H1 (cell line): ENCODE results near the gene BABAM1. TPM values are rescaled to one million over a fixed set of nuclear protein-coding genes. Genes with fewer than 3 reads are reported as not detected.

Source experiments
- CTCF ChIA-PET: fragments of 300-600 bp; sonication (Branson Sonifier 250); formaldehyde crosslinking; loops from one replicate; lab custom pipeline; 2021; ENCODE audit not compliant: partially characterized antibody; lab: Charles Lee
- POLR2A ChIA-PET: fragments of 300-600 bp; sonication (Branson Sonifier 250); formaldehyde crosslinking; loops from one replicate; lab custom pipeline; 2021; ENCODE audit warnings: inconsistent platforms; ENCODE audit not compliant: partially characterized antibody; lab: Charles Lee
- DNase-seq, 2 experiments: peaks; one replicate each; pipeline versions ENCODE4 v3.0.0 to v3.0.0-alpha.2; 2010 to 2022; ENCODE audit warnings: low spot score in 2 of 2, low read depth in 1 of 2, mixed read lengths in 1 of 2
- FAIRE-seq: peaks from 2 replicates; lab custom pipeline; 2011; peaks lifted over from hg19 to GRCh38; lab: Jason Lieb, UNC
- H2AFZ ChIP-seq: 2 replicates; pipeline ENCODE4 v1.8.1; 2012; ENCODE audit warnings: low read length, inconsistent platforms
- H2AK5ac ChIP-seq: 2 replicates; pipeline ENCODE4 v1.6.1; 2013; ENCODE audit warnings: low read depth, low read length
- H2BK120ac ChIP-seq: replicated peaks from 2 replicates; pipeline ENCODE3; 2013; ENCODE audit warnings: low read depth, low read length, inconsistent platforms
- H2BK12ac ChIP-seq: 2 replicates; pipeline ENCODE4 v1.6.1; 2013; ENCODE audit warnings: low read depth, low read length
- H2BK15ac ChIP-seq: 2 replicates; pipeline ENCODE4 v1.6.1; 2013; ENCODE audit warnings: low read length
- H2BK20ac ChIP-seq: 2 replicates; pipeline ENCODE4 v1.6.1; 2013; ENCODE audit warnings: low read length
- H2BK5ac ChIP-seq: 2 replicates; pipeline ENCODE4 v1.6.1; 2013; ENCODE audit warnings: low read depth, low read length
- H3K14ac ChIP-seq: 2 replicates; pipeline ENCODE4 v1.6.1; 2013; ENCODE audit warnings: inconsistent platforms; ENCODE audit not compliant: insufficient read length
- H3K18ac ChIP-seq: 2 replicates; pipeline ENCODE4 v1.6.1; 2013; ENCODE audit warnings: low read length; ENCODE audit errors: extremely low read depth
- H3K23ac ChIP-seq: 2 replicates; pipeline ENCODE4 v1.6.1; 2013; ENCODE audit warnings: inconsistent platforms; ENCODE audit not compliant: insufficient read length
- H3K23me2 ChIP-seq: 2 replicates; pipeline ENCODE4 v1.6.1; 2013; ENCODE audit warnings: low read depth, low read length
- H3K27ac ChIP-seq: 2 replicates; pipeline ENCODE4 v1.6.1; 2011; ENCODE audit warnings: low read depth, low read length, inconsistent platforms
- H3K27me3 ChIP-seq, 4 experiments: replicated peaks in 1 of 4; 1 replicate in 1 of 4; 2 replicates in 3 of 4; pipeline versions ENCODE4 v1.6.1 to v1.8.1; 2011 to 2013; ENCODE audit warnings: low read length in 3 of 4, mild to moderate bottlenecking in 3 of 4, inconsistent platforms in 2 of 4, mixed read lengths in 2 of 4, moderate library complexity in 1 of 4; ENCODE audit not compliant: control insufficient read depth in 3 of 4, insufficient read depth in 3 of 4; ENCODE audit errors: extremely low read depth in 1 of 4
- H3K36me3 ChIP-seq, 4 experiments: 2 replicates each; pipeline versions ENCODE4 v1.6.1 to v1.8.1; 2011 to 2013; ENCODE audit warnings: mild to moderate bottlenecking in 4 of 4, low read length in 3 of 4, moderate library complexity in 2 of 4, control low read depth in 1 of 4, inconsistent platforms in 1 of 4; ENCODE audit not compliant: insufficient read depth in 4 of 4, control insufficient read depth in 2 of 4
- H3K4ac ChIP-seq: replicated peaks from 2 replicates; pipeline ENCODE3; 2013; ENCODE audit warnings: low read length, low read depth, mixed read lengths, inconsistent platforms; ENCODE audit not compliant: insufficient read length
- H3K4me1 ChIP-seq, 4 experiments: replicated peaks in 1 of 4; 1 replicate in 1 of 4; 2 replicates in 3 of 4; pipeline versions ENCODE4 v1.6.1 to v1.8.1; 2011 to 2013; ENCODE audit warnings: low read length in 3 of 4, inconsistent platforms in 2 of 4, mixed read lengths in 1 of 4; ENCODE audit not compliant: insufficient read depth in 4 of 4, control insufficient read depth in 3 of 4
- H3K4me2 ChIP-seq, 2 experiments: 2 replicates each; pipeline versions ENCODE4 v1.6.1 to v1.8.1; 2011 to 2013; ENCODE audit warnings: low read depth in 2 of 2, low read length in 2 of 2, control low read depth in 1 of 2, inconsistent platforms in 1 of 2, mild to moderate bottlenecking in 1 of 2; ENCODE audit not compliant: insufficient read depth in 1 of 2
- H3K4me3 ChIP-seq, 4 experiments: fragments of 200-600, 300-600 bp in 1 of 4; sonication (generic), shearing (Covaris generic), sonication (Bioruptor Twin) in 1 of 4; 2 replicates each; pipeline versions ENCODE4 v1.5.1 to v1.8.1; 2011 to 2016; ENCODE audit warnings: low read length in 4 of 4, low read depth in 3 of 4, control low read depth in 2 of 4, inconsistent platforms in 2 of 4, mild to moderate bottlenecking in 2 of 4, mixed read lengths in 1 of 4, moderate library complexity in 1 of 4; ENCODE audit not compliant: insufficient read depth in 2 of 4; ENCODE audit errors: extremely low read depth in 1 of 4
- H3K56ac ChIP-seq: replicated peaks from 2 replicates; pipeline ENCODE3; 2013; ENCODE audit warnings: low read depth, mild to moderate bottlenecking, mixed read lengths, low read length, inconsistent platforms; ENCODE audit not compliant: insufficient read length
- H3K79me1 ChIP-seq: 2 replicates; pipeline ENCODE4 v1.6.1; 2013; ENCODE audit warnings: low read depth, low read length, control low read depth
- H3K79me2 ChIP-seq, 2 experiments: 2 replicates each; pipeline versions ENCODE4 v1.6.1 to v1.8.1; 2012 to 2013; ENCODE audit warnings: low read length in 2 of 2, mild to moderate bottlenecking in 2 of 2, inconsistent platforms in 1 of 2; ENCODE audit not compliant: insufficient read depth in 2 of 2, control insufficient read depth in 1 of 2
- H3K9ac ChIP-seq, 4 experiments: replicated peaks in 1 of 4; 1 replicate in 1 of 4; 2 replicates in 3 of 4; pipeline versions ENCODE4 v1.6.1 to v1.8.1; 2011 to 2013; ENCODE audit warnings: low read depth in 3 of 4, low read length in 3 of 4, control low read depth in 2 of 4, mild to moderate bottlenecking in 2 of 4, moderate library complexity in 2 of 4, inconsistent platforms in 1 of 4; ENCODE audit errors: extremely low read depth in 1 of 4
- H3K9me3 ChIP-seq, 2 experiments: 2 replicates each; pipeline versions ENCODE4 v1.6.1 to v1.8.1; 2012 to 2013; ENCODE audit warnings: mild to moderate bottlenecking in 2 of 2, moderate library complexity in 2 of 2, control low read depth in 1 of 2, inconsistent platforms in 1 of 2, low read depth in 1 of 2, low read length in 1 of 2, mixed read lengths in 1 of 2; ENCODE audit not compliant: insufficient read depth in 2 of 2
- H4K20me1 ChIP-seq, 2 experiments: replicated peaks in 1 of 2; 2 replicates each; pipeline versions ENCODE3 to v1.8.1; 2011 to 2013; ENCODE audit warnings: inconsistent platforms in 2 of 2, low read length in 2 of 2, mild to moderate bottlenecking in 1 of 2; ENCODE audit not compliant: insufficient read depth in 2 of 2, control insufficient read depth in 1 of 2
- H4K5ac ChIP-seq: 2 replicates; pipeline ENCODE4 v1.6.1; 2013; ENCODE audit warnings: low read length, low read depth, mixed read lengths, inconsistent platforms; ENCODE audit not compliant: insufficient read length
- H4K8ac ChIP-seq: 2 replicates; pipeline ENCODE4 v1.8.0; 2013; ENCODE audit warnings: mild to moderate bottlenecking, moderate library complexity, low read length, inconsistent platforms; ENCODE audit not compliant: insufficient read depth; ENCODE audit errors: extremely low read depth
- H4K91ac ChIP-seq: replicated peaks from 2 replicates; pipeline ENCODE3; 2013; ENCODE audit warnings: low read length, mixed read lengths, inconsistent platforms; ENCODE audit not compliant: insufficient read length
- BACH1 ChIP-seq: IDR thresholded peaks from 2 replicates; pipeline ENCODE4 v1.6.1; 2012; ENCODE audit warnings: low read length, improper control_type of control experiment
- CBX5 ChIP-seq: fragments of 300-800, 300-1000 bp; sonication (generic); IDR thresholded peaks from 2 replicates; pipeline ENCODE4 v1.7.1; 2016; ENCODE audit warnings: antibody characterized with exemption, low read length, low read depth
- CREB1 ChIP-seq: IDR thresholded peaks from 2 replicates; pipeline ENCODE4 v1.6.1; 2012; ENCODE audit warnings: inconsistent platforms
- JUND ChIP-seq: IDR thresholded peaks from 2 replicates; pipeline ENCODE4 v1.6.1; 2011; ENCODE audit warnings: mild to moderate bottlenecking, improper control_type of control experiment, low read length
- NRF1 ChIP-seq: IDR thresholded peaks from 2 replicates; pipeline ENCODE4 v1.6.1; 2011; ENCODE audit warnings: mild to moderate bottlenecking, low read depth, low read length, improper control_type of control experiment
- RXRA ChIP-seq: IDR thresholded peaks from 2 replicates; pipeline ENCODE4 v1.6.1; 2011; ENCODE audit warnings: low read depth, mild to moderate bottlenecking, low read length, moderate library complexity; ENCODE audit not compliant: insufficient read depth
- SP4 ChIP-seq: IDR thresholded peaks from 2 replicates; pipeline ENCODE4 v1.6.1; 2012; ENCODE audit warnings: low read length, inconsistent platforms
- TAF1 ChIP-seq: IDR thresholded peaks from 2 replicates; pipeline ENCODE4 v1.6.1; 2011; ENCODE audit warnings: mild to moderate bottlenecking, low read depth, low read length
- TCF12 ChIP-seq: IDR thresholded peaks from 2 replicates; pipeline ENCODE4 v1.6.1; 2011; ENCODE audit warnings: low read depth, mild to moderate bottlenecking, low read length
- WGBS, 2 experiments: shearing (Covaris generic) in 1 of 2; methylation state at CpG; one replicate each; pipeline versions ENCODE4 v1.1.6 to v1.1.7; 2013 to 2015; ENCODE audit warnings: low lambda C conversion rate in 2 of 2, mixed read lengths in 2 of 2, inconsistent platforms in 1 of 2, low coverage in 1 of 2, missing lambda C conversion rate in 1 of 2; ENCODE audit not compliant: insufficient replicate concordance in 2 of 2, insufficient coverage in 1 of 2, insufficient read length in 1 of 2; ENCODE audit errors: extremely low coverage in 1 of 2, missing lambda C conversion rate in 1 of 2; 5-methylcytosine and 5-hydroxymethylcytosine counted together
- polyA plus RNA-seq, 7 experiments: library from polyadenylated mRNA; depleted of rRNA in 3 of 7; stranded (reverse) in 5 of 7; unstranded in 2 of 7; fragments of >200 nt in 5 of 7; fragments of 200-250 nt in 2 of 7; gene quantifications; 1 replicate in 5 of 7; 2 replicates in 1 of 7; 4 replicates in 1 of 7; pipeline versions ENCODE4 v1.2.1 to v1.2.3, GENCODE V29; 2011 to 2013; ENCODE audit warnings: missing spikeins in 2 of 7, mixed read lengths in 2 of 7
- total RNA-seq: library from RNA; stranded (reverse); fragmentation: NEBNext Ultra II Directional; extraction: Animal tissue kit (Norgen Biotek cat#: 25700); gene quantifications from 2 replicates; pipeline ENCODE4 v1.2.1, GENCODE V29; 2021
- TF ChIP-seq, protein P1 (sequence below): IDR thresholded peaks from 2 replicates; pipeline ENCODE4 v1.6.1; 2012; ENCODE audit warnings: inconsistent platforms

Gene BABAM1
- total and polyA plus RNA-seq, 2 of the 8 experiments (the other 6 are each of a cell fraction or from before 2014, with no cell fraction given), result 127 to 133 TPM

DNA sequence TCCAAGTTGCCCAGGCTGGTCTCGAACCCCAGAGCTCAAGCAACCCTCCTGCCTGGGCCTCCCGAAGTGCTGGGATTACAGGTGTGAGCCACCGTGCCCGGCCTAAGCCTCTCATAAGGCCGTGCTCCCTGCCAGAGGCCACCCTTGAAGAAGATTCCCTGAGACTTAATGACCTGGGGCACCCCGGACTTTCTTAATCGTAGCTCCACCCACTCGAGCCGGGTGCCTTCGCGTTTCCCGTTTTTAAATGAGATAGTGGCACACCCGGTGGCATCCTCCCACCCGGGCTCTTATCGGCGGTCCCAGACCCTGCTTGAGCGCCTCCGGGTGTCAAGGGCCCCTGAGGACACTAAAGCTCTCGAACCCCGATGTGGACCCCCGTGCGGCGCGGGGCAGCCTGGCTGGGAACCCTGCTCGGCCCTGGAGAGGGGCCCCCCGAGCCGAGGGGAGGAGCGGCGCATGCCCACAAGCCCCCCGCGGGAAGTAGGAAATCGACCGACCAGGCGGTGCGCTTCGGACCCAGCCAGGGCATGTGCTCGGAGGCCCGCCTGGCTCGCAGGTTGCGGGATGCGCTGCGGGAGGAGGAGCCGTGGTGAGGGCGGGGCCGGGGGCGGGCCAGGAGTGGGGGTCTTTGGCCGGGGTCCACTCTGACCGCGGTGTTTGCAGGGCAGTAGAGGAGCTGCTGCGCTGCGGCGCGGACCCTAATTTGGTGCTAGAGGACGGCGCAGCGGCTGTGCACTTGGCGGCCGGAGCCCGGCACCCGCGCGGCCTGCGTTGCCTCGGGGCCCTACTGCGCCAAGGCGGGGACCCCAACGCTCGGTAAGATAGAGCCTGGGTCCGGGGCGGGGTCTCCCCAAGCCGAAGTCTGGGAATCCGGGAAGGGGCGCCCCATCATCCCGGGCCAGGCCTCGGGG is 14.4 kb downstream of the BABAM1 start, which contains the start of gene ANKLE1:
ANKLE1 (plus strand) TSS at position 511 of the 914 bp plus-strand sequence; CDS start at position 531, 20 bp downstream.
- ChIA-PET POLR2A (interaction anchor here (0.9 to 9.0 kb wide), 16 partner anchors 9 to 76 kb away, joined by 3 to 113 read pairs (median 4); partner anchors contain the start of genes BABAM1, DDA1, OCEL1 and USE1), CTCF (interaction anchor here (0.6 to 5.7 kb wide), 23 partner anchors 9 to 154 kb away, joined by 3 to 56 read pairs (median 6); partner anchors contain the start of genes OCEL1 and USHBP1)
- 44% methylated on average over 48 of the region's 75 CpGs; no CpG with 5 or more reads in 1 of the 2 experiments for WGBS, 2 experiments
- Histone ChIP-seq H3K56ac (no peak within 1 kb of the TSS), H3K18ac (no peak within 1 kb of the TSS; the same call in 1 of the 2 replicates), H3K79me1 (no peaks in the 10 kb centered on the region; the same call in 1 of the 2 replicates), H2AFZ (no peak within 1 kb of the TSS; the same call in 1 of the 2 replicates), H3K23ac (no peak within 1 kb of the TSS), H3K4me2 (peak within 1 kb of the TSS; percentile 0 to 68; a peak in 3 of 4 replicates), H3K36me3 (peaks cover 0 to 13% (median 5%) of the 10 kb centered on the region in 4 experiments; a peak in 5 of 8 replicates), H2BK5ac (no peak within 1 kb of the TSS), H4K20me1 (peaks cover 0 to 3% of the 10 kb centered on the region in 2 experiments), H3K9me3 (peaks cover 0 to 6% of the 10 kb centered on the region in 2 experiments; a peak in 1 of 4 replicates), H3K4me1 (peaks cover 0 to 3% (median under 1%) of the 10 kb centered on the region in 4 experiments; a peak in 3 of 7 replicates), H2BK20ac (no peak within 1 kb of the TSS), H3K4ac (no peak within 1 kb of the TSS), H3K79me2 (no peaks in the 10 kb centered on the region), H2BK15ac (0 out of 2 replicates have a peak within 1 kb of the TSS, but pooled peaks have one; percentile 46), H2BK120ac (no peak within 1 kb of the TSS), H3K4me3 (peak within 1 kb of the TSS; percentile 3 to 54 (median 20); a peak in 7 of 8 replicates), H4K91ac (peak within 1 kb of the TSS; percentile 59), H3K14ac (no peak within 1 kb of the TSS), H4K5ac (no peak within 1 kb of the TSS), H3K27ac (no peak within 1 kb of the TSS), H3K27me3 (peaks cover 0 to 3% (median 0%) of the 10 kb centered on the region in 4 experiments; a peak in 3 of 7 replicates), H3K23me2 (no peaks in the 10 kb centered on the region; the same call in 1 of the 2 replicates), H2BK12ac (no peak within 1 kb of the TSS; the same call in 1 of the 2 replicates), H3K9ac (no peak within 1 kb of the TSS; a peak in 1 of 7 replicates), H2AK5ac (no peak within 1 kb of the TSS), H4K8ac (peak within 1 kb of the TSS; percentile 88)
- FAIRE-seq (no peak), DNase-seq (peak in 1 of 2 experiments; percentile 79)
- no peak for TF ChIP-seq TCF12
- TF ChIP-seq RXRA, result no peak
- TF ChIP-seq BACH1, result no peak
- peak; percentile 66; the same call in 1 of the 2 replicates for TF ChIP-seq TAF1
- no peak for TF ChIP-seq SP4
- TF ChIP-seq CREB1, result 0 out of 2 replicates have a peak, but pooled peaks have one; percentile 1
- TF ChIP-seq NRF1, result 0 out of 2 replicates have a peak, but pooled peaks have one; percentile 18
- TF ChIP-seq, protein P1, sequence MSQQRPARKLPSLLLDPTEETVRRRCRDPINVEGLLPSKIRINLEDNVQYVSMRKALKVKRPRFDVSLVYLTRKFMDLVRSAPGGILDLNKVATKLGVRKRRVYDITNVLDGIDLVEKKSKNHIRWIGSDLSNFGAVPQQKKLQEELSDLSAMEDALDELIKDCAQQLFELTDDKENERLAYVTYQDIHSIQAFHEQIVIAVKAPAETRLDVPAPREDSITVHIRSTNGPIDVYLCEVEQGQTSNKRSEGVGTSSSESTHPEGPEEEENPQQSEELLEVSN, result peak; percentile 99
- no peak for TF ChIP-seq JUND
- TF ChIP-seq CBX5, result no peak
